Activated T-cell treated with anti-CD3 and anti-CD28 coated beads for 4 hours (primary cell): Measurements from ENCODE around the gene EPOP.
"Not testable (repeated sequence)": the region's sequence is repeated elsewhere in the genome, so short reads cannot be mapped to it uniquely, and the experiment has no call there.

Experiments
- DNase-seq: peaks from one replicate; pipeline ENCODE4 v3.0.0-alpha.2; 2020

The EPOP gene

GRCh38 chr17:38672788-38673706, 1.7 kb downstream of the EPOP start:
- no peak for DNase-seq

GRCh38 chr17:38671939-38672720, 2.6 kb downstream of the EPOP start:
- DNase-seq: no peak

- no peak for DNase-seq
These were observed 5.2 kb downstream of the EPOP start for GRCh38 chr17:38669520-38669919.

- DNase-seq: no peak
These were observed 7.0 kb downstream of the EPOP start for GRCh38 chr17:38667787-38668122.

GRCh38 chr17:38667099-38667786, 7.5 kb downstream of the EPOP start:
- DNase-seq: no peak

GRCh38 chr17:38663964-38664644, 10.7 kb downstream of the EPOP start:
- no peak for DNase-seq

- DNase-seq: no peak
These were observed 11.5 kb downstream of the EPOP start for GRCh38 chr17:38663125-38663751.

- no peak for DNase-seq
These were observed 14.4 kb downstream of the EPOP start for GRCh38 chr17:38660097-38661025.

- DNase-seq: no peak
These were observed 15.3 kb downstream of the EPOP start for GRCh38 chr17:38659415-38659814.

- DNase-seq: no peak
These were observed 15.9 kb downstream of the EPOP start for GRCh38 chr17:38658741-38659345.

- no peak for DNase-seq
These were observed 16.7 kb downstream of the EPOP start for GRCh38 chr17:38657824-38658740.

GRCh38 chr17:38656959-38657823, 17.6 kb downstream of the EPOP start:
- DNase-seq: no peak

- DNase-seq: no peak
These were observed 20.1 kb downstream of the EPOP start for GRCh38 chr17:38654411-38655398.

- no peak for DNase-seq
These were observed 21.1 kb downstream of the EPOP start for GRCh38 chr17:38653679-38654078.

GRCh38 chr17:38653230-38653629, 21.5 kb downstream of the EPOP start:
- DNase-seq: no peak

GRCh38 chr17:38650653-38651173, 24.0 kb downstream of the EPOP start:
- DNase-seq: not testable (repeated sequence)

- no peak for DNase-seq
These were observed 36.8 kb downstream of the EPOP start for GRCh38 chr17:38637951-38638350.
